Adipocyte (in vitro differentiated cells): ENCODE results near the gene AFP.

Source experiments
- DNase-seq: peaks from one replicate; pipeline ENCODE4 v3.0.0-alpha.2; 2015; ENCODE audit warnings: low read depth
- H3K27me3 ChIP-seq: replicated peaks from 2 replicates; pipeline ENCODE4 v1.7.0; 2013; ENCODE audit warnings: mild to moderate bottlenecking, low read length, moderate library complexity; ENCODE audit not compliant: control insufficient read depth, insufficient read depth
- H3K36me3 ChIP-seq: 2 replicates; pipeline ENCODE4 v1.7.0; 2013; ENCODE audit warnings: low read length, mild to moderate bottlenecking, moderate library complexity; ENCODE audit not compliant: control insufficient read depth, insufficient read depth, severe bottlenecking
- H3K4me1 ChIP-seq: 2 replicates; pipeline ENCODE4 v1.7.0; 2013; ENCODE audit warnings: mild to moderate bottlenecking, low read length, moderate library complexity; ENCODE audit not compliant: control insufficient read depth, insufficient read depth
- H3K4me3 ChIP-seq: 2 replicates; pipeline ENCODE4 v1.7.0; 2013; ENCODE audit warnings: mild to moderate bottlenecking, low read length, moderate library complexity
- H3K9ac ChIP-seq: 2 replicates; pipeline ENCODE4 v1.7.0; 2013; ENCODE audit warnings: mild to moderate bottlenecking, low read length, moderate library complexity
- H3K9me3 ChIP-seq: 2 replicates; pipeline ENCODE4 v1.7.0; 2013; ENCODE audit warnings: mild to moderate bottlenecking, low read length, moderate library complexity; ENCODE audit not compliant: control insufficient read depth

The AFP gene

GRCh38 chr4:73415807-73416238 lies 20.2 kb upstream of the AFP start:
- H3K27me3 ChIP-seq, result no peaks in the 10 kb centered on the region
- peaks cover 6% of the 10 kb centered on the region for H3K4me1 ChIP-seq
- no peaks in the 10 kb centered on the region for H3K9me3 ChIP-seq
- no peak overlapping the region for H3K4me3 ChIP-seq
- no peaks in the 10 kb centered on the region for H3K36me3 ChIP-seq
- H3K9ac ChIP-seq, result no peak overlapping the region
- no peak for DNase-seq

GRCh38 chr4:73416423-73417087 lies 19.5 kb upstream of the AFP start:
- Histone ChIP-seq H3K36me3 (no peaks in the 10 kb centered on the region), H3K27me3 (no peaks in the 10 kb centered on the region), H3K4me1 (peaks cover 6% of the 10 kb centered on the region), H3K9ac (no peak overlapping the region), H3K4me3 (no peak overlapping the region), H3K9me3 (no peaks in the 10 kb centered on the region)
- DNase-seq, result no peak

- Histone ChIP-seq H3K4me1 (peaks cover 6% of the 10 kb centered on the region), H3K4me3 (no peak overlapping the region), H3K27me3 (no peaks in the 10 kb centered on the region), H3K36me3 (no peaks in the 10 kb centered on the region), H3K9ac (no peak overlapping the region), H3K9me3 (no peaks in the 10 kb centered on the region)
- no peak for DNase-seq
Measured at GRCh38 chr4:73417342-73417741, 18.7 kb upstream of the AFP start.

GRCh38 chr4:73417973-73418372 lies 18.0 kb upstream of the AFP start:
- Histone ChIP-seq H3K9me3 (no peaks in the 10 kb centered on the region), H3K4me1 (peaks cover 6% of the 10 kb centered on the region), H3K4me3 (no peak overlapping the region), H3K9ac (no peak overlapping the region), H3K27me3 (no peaks in the 10 kb centered on the region), H3K36me3 (no peaks in the 10 kb centered on the region)
- DNase-seq, result no peak

GRCh38 chr4:73418677-73419076 lies 17.3 kb upstream of the AFP start:
- Histone ChIP-seq H3K36me3 (no peaks in the 10 kb centered on the region), H3K9ac (no peak overlapping the region), H3K4me1 (peaks cover 6% of the 10 kb centered on the region), H3K4me3 (no peak overlapping the region), H3K9me3 (no peaks in the 10 kb centered on the region), H3K27me3 (no peaks in the 10 kb centered on the region)
- no peak for DNase-seq

GRCh38 chr4:73419106-73420038 lies 16.6 kb upstream of the AFP start:
- Histone ChIP-seq H3K9me3 (no peaks in the 10 kb centered on the region), H3K36me3 (no peaks in the 10 kb centered on the region), H3K27me3 (no peaks in the 10 kb centered on the region), H3K4me3 (no peak overlapping the region), H3K4me1 (peaks cover 6% of the 10 kb centered on the region), H3K9ac (no peak overlapping the region)
- DNase-seq, result no peak

- H3K27me3 ChIP-seq, result no peaks in the 10 kb centered on the region
- no peak overlapping the region for H3K4me3 ChIP-seq
- H3K36me3 ChIP-seq, result no peaks in the 10 kb centered on the region
- no peak for DNase-seq
- peaks cover 5% of the 10 kb centered on the region for H3K4me1 ChIP-seq
- H3K9ac ChIP-seq, result no peak overlapping the region
- H3K9me3 ChIP-seq, result no peaks in the 10 kb centered on the region
Measured at GRCh38 chr4:73420615-73421014, 15.4 kb upstream of the AFP start.

- no peaks in the 10 kb centered on the region for H3K9me3 ChIP-seq
- no peaks in the 10 kb centered on the region for H3K27me3 ChIP-seq
- no peaks in the 10 kb centered on the region for H3K4me1 ChIP-seq
- H3K9ac ChIP-seq, result no peak overlapping the region
- no peak for DNase-seq
- H3K4me3 ChIP-seq, result no peak overlapping the region
- H3K36me3 ChIP-seq, result no peaks in the 10 kb centered on the region
Measured at GRCh38 chr4:73421708-73422457, 14.1 kb upstream of the AFP start.

GRCh38 chr4:73422458-73422752 lies 13.6 kb upstream of the AFP start:
- Histone ChIP-seq H3K27me3 (no peaks in the 10 kb centered on the region), H3K9me3 (no peaks in the 10 kb centered on the region), H3K36me3 (no peaks in the 10 kb centered on the region), H3K4me1 (no peaks in the 10 kb centered on the region), H3K4me3 (no peak overlapping the region), H3K9ac (no peak overlapping the region)
- no peak for DNase-seq

GRCh38 chr4:73423184-73423583 lies 12.8 kb upstream of the AFP start:
- DNase-seq, result no peak
- Histone ChIP-seq H3K9me3 (no peaks in the 10 kb centered on the region), H3K4me3 (no peak overlapping the region), H3K9ac (no peak overlapping the region), H3K4me1 (no peaks in the 10 kb centered on the region), H3K27me3 (no peaks in the 10 kb centered on the region), H3K36me3 (no peaks in the 10 kb centered on the region)

GRCh38 chr4:73426666-73427065 lies 9.4 kb upstream of the AFP start:
- H3K9ac ChIP-seq, result no peak overlapping the region
- no peak overlapping the region for H3K4me3 ChIP-seq
- H3K36me3 ChIP-seq, result no peaks in the 10 kb centered on the region

More at GRCh38 chr4:73426666-73427065, 9.4 kb upstream of the AFP start:
- DNase-seq, result no peak
- H3K4me1 ChIP-seq, result no peaks in the 10 kb centered on the region
- peaks cover 4% of the 10 kb centered on the region for H3K27me3 ChIP-seq
- H3K9me3 ChIP-seq, result no peaks in the 10 kb centered on the region
